NCI-H2029 treated with DMSO at 0.1 percent for 48 hours (cell line): ENCODE results near the gene FLACC1.
"Not testable (repeated sequence)": the region's sequence is repeated elsewhere in the genome, so short reads cannot be mapped to it uniquely, and the experiment has no call there.

ENCODE experiments used
- DNase-seq: peaks from one replicate; lab custom pipeline; 2025; lab: John Stamatoyannopoulos, UW

The FLACC1 gene, protein sequence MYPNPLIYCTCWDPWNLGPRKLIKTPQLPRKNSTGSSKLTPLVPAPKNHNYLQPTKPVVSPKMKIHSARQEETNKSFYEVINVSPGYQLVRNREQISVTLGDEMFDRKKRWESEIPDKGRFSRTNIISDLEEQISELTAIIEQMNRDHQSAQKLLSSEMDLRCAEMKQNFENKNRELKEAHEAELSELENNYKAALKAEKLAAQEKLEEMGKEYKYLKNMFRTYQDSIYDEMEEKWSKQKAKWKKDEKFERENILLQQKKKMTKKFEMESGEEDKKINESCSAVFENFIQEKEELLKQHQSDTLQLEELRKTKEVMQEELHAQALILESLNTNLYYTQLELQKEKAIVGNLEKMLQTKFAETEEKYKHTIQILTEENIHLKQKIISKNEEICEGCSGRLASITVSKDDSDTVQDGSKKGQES

DNA sequence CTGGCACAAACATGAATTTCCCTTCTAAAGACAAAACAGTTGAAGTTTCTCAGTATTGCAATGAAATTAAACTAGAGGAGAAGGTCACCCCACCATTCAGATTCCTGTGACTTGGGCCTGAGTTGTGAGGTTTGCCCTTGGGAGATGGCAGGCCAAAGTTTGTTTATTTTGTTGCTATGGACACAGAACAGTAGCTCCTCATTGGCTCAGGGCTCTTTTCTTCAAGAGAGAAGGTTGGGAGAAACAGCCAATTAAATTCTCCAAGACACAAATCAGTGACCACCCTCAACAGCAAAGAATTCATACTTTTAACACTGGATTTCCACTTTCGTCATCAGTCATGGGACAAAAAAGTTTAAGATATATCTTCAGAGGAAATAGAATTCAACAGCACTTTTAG, at the start of gene FLACC1:
Gene FLACC1, minus strand, starts transcription at position 125 of the 400 bp plus-strand sequence. CDS start 5,941 bp downstream, outside the sequence.
- DNase-seq = no peak

DNA sequence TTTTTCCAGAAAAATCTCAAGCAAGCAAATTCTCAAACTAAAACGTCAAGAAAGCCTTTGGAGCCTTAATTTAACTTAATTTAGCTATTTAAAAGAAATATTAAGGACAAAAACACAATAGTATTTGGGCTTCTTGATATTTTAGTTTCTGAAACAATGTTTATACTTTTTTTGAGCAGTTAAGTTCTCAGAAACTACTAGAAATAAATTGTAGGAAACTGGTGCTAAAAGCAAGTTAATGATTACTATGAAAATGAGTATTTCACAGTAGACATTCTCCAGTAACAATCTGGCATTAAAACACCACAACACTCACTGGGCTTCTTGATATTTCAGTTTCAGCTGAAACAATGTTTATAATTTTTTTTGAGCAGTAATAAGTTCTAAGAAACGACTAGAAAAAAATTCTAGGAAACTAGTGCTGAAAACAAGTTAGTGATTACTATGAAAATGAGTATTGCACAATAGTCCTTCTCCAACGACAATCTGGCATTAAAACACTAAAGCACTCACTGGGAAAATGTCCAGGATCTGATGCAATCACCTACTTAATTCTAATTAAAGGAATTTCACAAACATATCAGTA, 49.0 kb upstream of the FLACC1 start:
- no peak for DNase-seq

DNA sequence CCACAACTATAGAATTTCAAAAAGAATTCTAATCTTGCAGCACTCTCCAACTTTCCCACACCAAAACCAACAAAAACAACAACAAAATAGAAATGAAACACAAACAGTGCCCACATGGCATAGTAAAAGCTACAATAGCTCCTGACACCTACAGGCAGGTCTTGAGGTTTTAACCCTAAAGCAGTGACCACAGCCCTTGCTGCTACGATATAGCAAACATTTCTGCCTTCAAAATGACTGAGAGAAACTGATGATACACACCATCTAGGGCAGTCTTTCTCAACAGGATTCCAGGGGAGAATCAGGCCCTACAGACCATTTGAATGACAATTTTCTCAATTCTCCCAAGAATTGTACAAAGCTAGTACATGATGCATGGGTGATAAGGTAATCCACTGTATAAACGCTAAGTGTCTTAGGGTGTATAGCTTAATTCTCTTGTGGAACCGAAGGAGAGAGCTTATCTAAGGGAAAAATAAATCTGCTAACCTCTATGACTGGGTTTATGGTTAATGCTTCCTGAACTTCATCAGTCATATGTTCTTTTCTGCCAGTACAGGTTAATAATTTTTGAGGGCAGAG, 47.6 kb upstream of the FLACC1 start:
- no peak for DNase-seq

DNA sequence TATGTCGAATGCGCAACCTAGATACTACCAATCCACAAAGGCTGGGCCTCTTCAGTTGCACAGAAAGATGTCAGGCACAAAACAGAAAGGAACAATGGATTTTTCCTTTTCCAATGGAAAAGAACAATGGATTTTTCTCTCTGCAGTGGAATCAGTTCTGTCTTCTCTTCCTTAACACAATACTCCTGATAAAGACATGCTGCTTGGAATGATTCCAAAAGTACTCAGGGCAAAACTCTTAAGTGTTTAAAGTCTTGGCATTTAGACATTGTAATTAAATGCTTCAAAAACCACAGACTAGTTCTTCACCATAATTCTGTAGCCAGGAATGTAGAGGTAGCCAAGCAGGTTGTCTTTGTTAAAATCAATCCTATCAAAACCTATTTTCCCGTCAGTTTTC, 46.7 kb upstream of the FLACC1 start:
- DNase-seq = peak; percentile 44

DNA sequence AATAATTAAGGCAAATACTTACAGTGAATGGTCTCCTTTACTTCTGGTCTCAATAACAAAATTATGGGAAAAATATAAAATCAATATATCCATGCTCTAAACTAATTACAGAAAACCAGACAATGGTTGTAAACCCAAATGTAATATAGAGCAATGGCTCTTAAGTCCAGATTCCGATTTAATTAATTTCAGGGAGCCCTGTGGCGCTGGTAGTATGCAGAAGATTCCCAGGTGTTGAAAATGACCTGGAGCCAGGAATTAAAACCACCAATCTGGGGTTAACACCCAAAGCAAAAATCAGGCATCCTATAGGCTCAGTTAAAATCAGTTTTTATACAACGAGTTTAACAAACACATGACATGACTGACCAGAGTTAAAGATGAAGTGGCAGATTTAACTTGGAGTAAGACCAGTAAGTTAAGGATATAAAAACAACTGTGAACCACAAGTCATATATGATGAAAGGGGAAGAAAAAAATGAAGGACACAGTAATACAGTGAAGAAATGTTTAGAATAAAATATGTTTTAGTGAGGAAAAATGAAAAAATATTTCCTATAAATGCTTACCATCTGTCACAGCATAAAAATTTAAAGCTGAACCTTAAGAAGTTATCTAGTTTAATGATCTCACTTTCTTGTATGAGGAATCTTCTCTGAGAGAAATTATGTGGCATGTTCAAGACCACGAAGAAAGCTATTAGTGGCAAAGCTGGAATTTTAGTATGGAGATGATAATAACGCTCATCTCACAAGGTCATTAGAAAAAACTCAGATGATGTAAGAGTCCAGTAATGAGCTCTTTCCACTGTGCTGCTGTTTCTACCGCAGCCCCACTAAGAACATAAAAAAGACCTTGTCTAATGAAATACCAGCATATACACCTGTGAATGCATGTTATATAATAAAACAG, 45.8 kb upstream of the FLACC1 start:
- DNase-seq = no peak

DNA sequence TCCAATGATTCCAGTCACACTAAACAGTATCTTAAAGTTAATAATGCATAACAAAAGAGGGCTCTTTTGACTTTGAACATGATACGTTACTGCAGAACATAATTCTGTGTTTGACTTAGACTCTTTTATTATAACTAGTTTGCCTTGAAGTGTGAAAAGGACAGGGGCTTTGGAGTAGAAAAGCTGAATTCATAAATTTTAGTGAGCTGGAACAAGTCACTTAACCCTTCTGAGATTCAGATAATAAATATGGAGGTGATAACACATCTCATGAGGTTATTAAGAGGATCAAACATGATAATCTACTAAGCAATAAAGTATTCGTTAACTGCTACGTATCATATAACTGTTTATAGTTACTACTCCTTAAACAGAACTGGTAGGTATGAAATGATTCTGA, 44.7 kb upstream of the FLACC1 start:
- no peak for DNase-seq

DNA sequence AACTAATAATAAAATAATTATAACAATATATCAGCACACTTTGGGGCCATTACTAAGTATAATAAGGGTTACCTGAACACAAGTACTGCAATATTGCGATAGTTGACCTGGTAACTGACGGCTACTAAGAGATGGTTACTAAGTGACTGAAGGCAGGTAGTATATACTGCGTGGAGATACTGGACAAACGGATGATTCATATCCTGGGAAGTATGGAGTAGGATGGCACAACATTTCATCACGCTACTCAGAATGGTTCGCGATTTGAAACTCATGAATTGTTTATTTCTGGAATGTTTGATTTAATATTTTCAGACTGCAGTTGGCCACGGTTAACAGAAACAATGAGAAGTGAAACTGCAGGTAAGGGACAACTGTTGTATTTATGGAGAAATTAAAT, 39.5 kb upstream of the FLACC1 start:
- no peak for DNase-seq

DNA sequence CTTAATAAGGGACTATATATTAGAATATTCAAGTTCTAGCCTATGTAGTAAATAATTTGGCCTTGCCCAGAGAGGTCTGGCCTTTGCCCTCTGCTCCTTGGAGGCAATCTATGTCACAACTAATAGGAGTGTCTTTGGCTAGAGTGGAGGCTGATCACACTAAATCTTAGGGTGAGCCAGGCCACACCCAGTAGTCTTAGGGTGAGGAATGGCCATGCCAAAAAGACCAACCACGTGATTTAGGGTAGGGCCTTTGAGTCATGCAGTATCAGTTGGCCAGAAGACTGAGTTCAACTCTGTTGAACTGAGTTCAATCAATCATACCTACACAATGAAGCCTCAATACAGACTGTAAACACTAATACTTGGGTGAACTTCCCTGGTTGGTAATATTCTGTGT, 26.0 kb upstream of the FLACC1 start:
- no peak for DNase-seq

DNA sequence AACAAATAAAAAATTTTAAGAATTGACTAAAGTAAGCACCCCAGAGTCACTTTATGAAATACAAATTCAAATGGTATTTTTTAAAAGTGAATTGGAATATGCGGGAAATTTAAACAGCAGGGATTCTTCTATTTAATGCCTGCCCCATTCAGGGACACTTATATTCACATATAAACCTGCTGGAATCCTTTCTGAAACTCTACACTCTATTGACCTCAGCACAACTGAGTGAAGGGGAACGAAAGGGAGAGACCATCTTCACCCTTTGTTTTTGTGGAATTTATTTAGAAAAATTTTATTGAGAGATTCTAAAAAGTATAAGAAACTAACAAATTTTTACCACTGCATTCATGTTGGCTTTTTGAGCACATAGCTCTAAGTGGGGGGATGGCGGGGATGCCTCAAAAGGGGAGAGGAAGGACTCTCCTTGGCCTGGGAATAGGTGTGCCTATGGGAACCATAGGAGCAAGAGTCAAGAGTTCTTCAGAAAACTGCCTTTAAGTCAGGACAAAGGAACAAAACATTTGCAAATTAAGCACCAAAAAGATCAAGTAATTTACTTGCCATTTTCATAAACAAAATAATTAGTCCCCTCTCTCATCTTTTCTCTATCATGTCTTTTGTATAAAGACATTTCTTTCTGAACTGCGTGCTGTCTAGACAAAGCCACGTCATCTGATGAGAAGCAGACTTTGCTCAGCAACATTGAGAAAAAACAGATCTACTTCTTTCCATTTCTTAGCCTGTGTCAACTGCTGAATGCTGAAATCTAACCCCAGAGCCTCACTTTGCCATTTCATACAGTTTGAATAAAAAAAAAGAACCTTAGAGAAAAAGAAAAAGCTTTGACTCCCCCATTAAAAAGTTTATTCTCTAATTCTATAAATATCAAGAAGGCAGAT, 21.6 kb upstream of the FLACC1 start:
- no peak for DNase-seq

DNA sequence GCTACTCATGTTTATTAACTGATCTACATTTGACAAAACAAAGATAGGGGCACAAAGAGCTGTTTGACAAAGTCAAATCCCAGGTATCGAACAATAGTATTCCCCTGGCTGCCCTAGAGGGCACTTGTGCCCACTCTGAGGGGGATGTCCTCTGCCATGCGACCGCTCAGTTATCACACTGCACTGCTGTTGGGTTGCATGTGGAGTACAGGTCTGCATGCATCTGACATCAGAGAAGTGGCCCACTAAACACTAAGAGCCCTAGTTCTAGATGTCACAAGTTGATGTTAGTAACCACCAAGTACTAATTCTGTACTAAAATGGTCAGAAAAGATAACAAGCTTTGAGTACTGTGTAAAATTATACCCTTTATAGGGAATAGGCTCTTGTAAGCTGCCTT, 20.1 kb upstream of the FLACC1 start:
- DNase-seq = no peak

DNA sequence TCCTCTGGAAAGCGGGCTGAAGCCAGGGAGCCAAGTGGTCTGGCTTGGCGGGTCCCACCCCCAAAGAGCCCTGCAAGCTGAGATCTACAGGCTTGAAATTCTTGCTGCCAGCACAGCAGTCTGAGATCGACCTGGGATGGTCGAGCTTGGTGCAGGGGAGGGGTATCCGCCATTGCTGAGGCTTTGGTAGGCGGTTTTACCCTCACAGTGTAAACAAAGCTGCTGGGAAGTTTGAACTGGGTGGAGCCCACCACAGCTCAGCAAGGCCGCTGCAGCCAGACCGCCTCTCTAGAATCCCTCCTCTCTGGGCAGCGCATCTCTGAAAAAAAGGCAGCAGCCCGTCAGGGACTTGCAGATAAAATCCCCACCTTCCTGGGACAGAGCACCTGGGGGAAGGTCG, 12.6 kb upstream of the FLACC1 start:
- no peak for DNase-seq

DNA sequence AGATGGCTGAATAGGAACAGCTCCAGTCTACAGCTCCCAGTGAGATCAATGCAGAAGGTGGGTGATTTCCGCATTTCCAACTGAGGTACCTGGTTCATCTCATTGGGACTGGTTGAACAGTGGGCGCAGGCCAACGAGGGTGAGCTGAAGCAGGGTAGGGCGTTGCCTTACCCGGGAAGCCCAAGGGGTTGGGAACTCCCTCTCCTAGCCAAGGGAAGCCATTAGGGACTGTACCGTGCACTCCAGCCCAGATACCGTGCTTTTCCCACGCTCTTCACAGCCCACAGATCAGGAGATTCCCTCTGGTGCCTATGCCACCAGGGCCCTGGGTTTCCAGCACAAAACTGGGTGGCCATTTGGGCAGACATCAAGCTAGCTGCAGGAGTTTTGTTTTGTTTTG, 12.2 kb upstream of the FLACC1 start:
- DNase-seq = not testable (repeated sequence)

DNA sequence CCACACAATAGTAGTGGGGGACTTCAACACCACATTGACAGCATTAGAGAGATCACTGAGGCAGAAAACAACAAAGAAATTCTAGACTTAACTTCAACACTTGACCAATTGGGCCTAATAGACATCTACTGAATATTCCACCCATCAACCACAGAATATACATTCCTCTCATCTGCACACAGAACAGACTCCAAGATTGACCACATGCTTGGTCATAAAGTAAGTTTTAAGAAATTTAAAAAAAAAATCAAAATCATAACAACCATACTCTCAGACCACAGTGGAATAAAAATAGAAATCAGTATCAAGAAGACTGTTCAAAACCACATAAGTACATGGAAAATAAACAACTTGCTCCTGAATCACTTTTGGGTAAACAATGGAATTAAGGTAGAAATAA, 9.0 kb upstream of the FLACC1 start:
- DNase-seq = no peak

DNA sequence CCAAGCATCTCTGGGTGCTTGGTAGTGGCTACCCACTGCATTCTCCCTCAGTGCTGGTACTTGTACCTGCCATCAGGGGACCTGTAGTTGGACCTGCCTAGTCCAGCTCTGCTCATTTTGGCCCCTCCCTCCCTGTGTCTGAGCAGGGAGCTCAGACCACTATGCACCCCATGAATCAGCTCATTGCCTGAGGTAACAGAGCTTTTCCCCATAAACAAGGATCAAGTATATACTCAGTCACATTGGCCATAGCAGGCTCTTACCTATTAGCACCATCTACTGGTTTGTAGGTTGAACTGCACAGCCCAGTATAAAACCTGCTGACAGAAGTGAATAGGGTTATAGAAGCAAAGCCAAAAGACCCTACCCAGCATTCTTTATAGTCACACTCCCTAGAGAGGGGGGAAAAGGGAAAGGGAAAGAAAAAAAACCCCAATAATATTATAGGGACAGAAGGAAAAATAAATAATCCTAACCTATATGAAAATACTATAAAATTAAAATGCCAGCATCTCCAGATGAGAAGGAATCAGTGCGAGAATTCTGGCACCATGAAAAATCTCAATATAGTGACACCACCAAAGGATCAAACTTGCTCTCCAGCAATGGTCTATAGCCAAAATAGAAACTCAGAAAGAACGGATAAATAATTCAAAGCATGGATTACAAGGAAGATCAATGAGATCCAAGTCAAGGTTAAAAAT, 6.9 kb upstream of the FLACC1 start:
- peak; percentile 56 for DNase-seq

DNA sequence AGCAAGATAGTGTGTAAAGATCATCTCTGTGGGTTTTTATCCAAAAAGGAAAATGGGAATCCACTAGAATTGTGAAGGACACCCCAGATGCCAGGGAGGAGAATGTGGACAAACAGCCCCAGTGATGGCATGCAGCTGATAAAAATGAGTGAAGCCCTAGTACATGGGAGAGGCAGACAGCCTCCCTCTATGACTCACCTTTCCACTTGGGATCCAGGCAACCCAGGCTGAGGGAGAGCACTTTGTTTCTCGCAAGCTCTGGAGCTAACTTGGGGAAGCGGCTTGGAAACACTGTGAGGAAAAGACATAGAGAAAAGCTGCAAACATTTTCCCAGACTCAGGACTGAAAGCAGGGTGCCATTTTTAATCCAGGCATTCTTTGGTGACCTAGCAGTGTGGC, 5.3 kb upstream of the FLACC1 start:
- no peak for DNase-seq

DNA sequence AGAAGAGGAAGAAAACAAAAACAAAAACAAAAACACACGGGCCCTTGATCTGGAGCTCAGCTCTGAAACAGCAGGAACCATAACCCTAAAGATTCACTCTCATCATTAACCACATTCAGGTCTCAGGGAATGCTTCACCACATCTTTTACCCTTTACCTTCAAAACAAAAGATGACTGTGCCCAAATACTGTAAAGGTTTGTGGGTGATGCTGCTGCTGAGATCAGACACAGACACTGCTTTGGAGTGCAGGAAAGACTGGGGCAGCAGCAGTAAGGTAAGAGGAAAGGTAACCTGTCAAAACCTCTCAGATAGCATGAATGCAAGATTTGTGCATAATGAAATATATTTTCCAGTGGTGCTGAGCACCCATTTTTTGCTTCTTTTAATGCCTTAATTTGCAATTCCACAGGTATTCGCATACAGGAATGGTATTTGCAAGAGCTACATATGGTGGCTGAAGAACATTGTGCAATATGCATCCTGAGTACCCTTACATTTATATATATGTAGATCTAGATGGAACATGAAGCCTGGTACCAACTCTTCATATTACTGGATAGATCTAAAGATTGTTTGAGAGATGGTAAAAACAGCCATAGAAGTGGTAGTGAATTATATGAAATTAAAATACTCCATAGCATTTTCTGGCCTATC, 4.1 kb upstream of the FLACC1 start:
- DNase-seq = no peak

DNA sequence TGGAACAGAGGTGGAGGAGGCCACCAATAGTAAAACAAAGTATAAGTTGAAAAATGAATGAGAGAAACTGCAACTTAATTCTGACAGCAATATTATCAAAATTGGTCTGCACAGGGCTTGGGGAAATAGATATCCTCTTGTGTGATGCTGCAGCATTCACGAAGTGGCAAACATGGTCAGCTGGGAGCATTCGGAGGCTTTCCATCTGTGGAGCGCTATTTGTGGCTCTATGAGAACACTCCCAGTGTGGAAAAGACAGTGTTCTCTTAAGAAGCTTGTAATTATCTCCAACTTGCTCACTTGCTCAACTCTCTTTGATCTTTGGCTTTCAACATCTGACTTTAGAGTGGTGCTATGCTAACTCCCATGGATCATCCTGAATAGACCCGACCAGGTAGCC, 3.1 kb upstream of the FLACC1 start:
- DNase-seq = no peak

DNA sequence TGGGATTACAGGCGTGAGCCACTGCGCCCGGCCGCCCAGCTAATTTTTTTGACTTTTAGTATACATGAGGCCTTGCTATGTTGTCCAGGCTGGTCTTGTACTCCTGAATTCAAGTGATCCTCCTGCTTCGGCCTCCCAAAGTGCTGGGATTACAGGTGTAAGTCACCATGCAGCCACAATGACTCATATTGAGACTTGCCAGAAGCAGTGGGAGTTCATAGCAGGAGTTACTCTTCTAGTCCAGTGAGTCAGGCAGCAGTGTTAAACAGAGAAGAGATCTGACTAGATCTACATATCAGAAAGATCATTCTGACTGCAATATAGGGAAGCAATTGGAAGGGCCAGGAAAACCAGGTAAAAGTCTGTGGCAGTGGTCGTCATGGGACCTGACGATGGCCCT, 1.5 kb upstream of the FLACC1 start:
- no peak for DNase-seq

DNA sequence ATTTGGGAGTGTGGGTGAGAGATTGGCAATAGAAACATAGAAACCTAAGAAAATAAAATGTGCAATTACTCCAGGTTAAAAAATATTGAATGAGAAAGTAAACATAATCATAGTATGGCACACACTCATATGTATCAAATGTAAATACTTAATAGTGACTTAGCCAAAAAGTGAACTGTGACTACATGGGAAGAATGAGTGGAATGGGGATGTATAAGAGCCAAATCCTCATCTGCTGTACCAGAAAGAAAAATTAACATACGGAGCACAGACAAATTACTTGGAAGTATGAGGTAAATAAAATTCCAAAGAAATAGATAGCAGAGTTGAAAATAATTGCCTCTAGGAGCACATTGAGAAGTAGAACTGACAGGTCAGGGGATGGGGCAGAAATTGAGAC, 4.0 kb downstream of the FLACC1 start:
- no peak for DNase-seq

DNA sequence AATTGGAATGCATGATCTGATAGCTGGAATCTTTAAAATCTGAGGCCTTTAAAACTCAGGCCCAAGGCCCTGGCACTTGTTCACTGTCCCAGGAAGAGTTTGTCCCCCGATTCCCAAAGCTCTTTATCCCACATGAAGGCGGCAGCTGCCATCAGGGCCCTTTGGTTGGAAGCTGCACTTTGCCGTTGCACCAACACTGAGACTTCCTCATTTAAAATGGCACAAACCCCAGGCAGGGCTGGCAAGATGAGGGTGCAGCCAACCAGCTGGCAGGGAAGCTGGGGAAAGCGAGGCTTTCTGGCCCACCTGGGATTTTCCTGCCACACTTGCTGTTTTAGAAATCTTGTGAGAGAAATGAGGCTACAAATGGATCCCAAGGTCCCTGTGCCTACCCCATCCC, 6.3 kb downstream of the FLACC1 start:
- no peak for DNase-seq
